HL-60/S4 (cell line): ENCODE data around the gene BIRC2.

Experiments
- in situ Hi-C: fragments of 300-500 bp; cut with MboI; formaldehyde crosslinking; loops from 2 replicates; pipeline ENCODE4 v1.14.3; 2022; ENCODE audit warnings: low sequenced_read_pairs

BIRC2 gene

DNA sequence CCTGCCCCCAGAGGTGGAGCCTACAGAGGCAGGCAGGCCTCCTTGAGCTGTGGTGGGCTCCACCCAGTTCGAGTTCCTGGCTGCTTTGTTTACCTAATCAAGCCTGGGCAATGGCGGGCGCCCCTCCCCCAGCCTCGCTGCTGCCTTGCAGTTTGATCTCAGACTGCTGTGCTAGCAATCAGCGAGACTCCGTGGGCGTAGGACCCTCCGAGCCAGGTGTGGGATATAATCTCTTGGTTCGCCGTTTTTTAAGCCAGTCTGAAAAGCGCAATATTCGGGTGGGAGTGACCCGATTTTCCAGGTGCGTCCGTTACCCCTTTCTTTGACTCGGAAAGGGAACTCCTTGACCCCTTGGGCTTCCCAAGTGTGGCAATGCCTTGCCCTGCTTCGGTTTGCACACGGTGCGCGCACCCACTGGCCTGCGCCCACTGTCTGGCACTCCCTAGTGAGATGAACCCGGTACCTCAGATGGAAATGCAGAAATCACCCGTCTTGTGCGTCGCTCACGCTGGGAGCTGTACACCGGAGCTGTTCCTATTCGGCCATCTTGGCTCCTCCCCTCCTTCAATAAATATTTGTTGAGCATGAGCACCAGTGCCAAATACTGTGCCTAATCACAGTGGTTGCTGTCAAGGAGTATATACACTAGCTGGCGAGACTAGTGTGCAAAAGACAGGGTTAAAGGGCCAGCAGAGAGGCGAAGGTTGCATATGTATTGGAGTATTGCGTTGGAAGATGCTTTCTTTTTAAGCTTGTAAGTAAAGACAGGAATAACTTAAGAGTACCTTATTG is 27.8 kb downstream of the BIRC2 start:
- in situ Hi-C loops: loop anchor here (25.0 kb wide), 1 partner anchor 112 kb away; no protein-coding TSS in a partner anchor

DNA sequence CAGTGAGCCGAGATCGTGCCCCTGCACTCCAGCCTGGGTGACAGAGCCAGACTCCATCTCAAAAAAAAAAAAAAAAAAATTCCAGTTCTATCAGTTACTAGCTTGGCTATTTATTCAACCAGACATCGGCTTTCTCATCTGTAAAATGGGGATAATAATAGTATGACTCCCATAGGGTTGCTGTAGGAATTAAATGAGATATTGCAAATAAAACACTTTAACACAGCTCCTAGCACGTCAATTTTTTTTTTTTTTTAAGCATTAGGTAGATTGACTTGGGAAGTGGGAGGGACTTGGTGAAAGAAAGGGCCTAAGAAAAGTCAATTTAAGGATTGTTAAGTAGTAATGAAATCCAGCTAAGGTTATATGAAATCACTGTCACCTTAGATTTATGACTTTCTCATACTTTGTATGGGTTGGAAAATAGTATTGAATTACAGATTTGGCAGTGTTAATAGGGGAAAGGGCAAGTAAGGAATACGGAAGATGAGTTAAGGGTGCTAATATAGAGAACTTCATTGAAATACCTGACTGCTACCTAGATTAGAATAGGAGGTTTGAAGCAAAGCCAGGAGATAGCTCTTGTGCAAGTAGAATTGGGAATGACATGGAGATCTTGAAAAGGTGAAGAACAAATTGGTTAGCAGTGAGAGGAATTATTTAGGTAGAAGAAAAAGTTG is 28.8 kb downstream of the BIRC2 start:
- in situ Hi-C loops: loop anchor here (25.0 kb wide), 1 partner anchor 111 kb away; no protein-coding TSS in a partner anchor

DNA sequence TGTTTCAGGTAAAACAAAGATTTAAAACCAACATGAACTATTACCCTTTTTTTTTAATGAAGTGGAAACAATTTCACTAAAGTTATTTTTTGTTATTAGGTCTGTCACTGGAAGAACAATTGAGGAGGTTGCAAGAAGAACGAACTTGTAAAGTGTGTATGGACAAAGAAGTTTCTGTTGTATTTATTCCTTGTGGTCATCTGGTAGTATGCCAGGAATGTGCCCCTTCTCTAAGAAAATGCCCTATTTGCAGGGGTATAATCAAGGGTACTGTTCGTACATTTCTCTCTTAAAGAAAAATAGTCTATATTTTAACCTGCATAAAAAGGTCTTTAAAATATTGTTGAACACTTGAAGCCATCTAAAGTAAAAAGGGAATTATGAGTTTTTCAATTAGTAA is 30.9 kb downstream of the BIRC2 start:
- in situ Hi-C loops: loop anchor here (25.0 kb wide), 1 partner anchor 109 kb away; no protein-coding TSS in a partner anchor

DNA sequence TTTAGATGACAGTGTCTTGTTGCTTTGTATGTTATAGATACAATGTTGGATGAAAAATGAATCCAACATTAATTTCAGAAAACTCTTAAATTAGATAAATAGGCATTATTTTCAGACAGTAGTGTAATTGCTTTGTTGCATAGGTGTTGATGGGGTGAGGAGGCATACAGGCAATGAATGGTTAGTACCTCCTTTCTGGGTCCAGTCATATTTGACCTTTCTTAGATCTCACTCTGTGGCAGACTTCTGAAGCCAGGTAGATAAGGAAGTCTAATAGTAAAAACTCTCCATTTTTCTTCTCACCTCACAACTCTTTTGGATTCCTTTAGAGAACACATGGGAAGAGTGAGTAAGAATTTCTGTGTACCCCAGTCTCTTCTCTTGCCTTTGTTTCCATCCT is 31.8 kb downstream of the BIRC2 start:
- in situ Hi-C loops: loop anchor here (25.0 kb wide), 1 partner anchor 108 kb away; no protein-coding TSS in a partner anchor

DNA sequence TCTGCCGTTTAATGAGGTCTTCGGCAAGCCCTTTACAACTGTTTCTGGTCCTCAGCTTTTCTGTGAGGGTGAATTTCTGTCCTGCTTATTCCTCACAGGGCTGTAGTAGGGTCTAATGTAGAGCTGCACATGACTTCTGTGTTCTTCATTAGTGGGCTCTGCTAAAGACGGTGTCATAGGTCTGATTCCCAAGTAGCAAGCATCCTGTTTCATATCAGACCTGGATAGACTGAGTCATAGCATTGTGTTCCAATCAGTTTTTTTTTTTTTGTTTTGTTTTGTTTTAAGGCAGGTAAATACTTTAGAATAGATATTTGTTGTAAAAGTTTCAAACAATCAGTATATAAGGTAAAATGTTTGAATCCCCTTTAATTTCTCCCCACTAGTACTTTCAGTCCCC is 35.4 kb downstream of the BIRC2 start:
- in situ Hi-C loops: loop anchor here (25.0 kb wide), 1 partner anchor 105 kb away; no protein-coding TSS in a partner anchor

DNA sequence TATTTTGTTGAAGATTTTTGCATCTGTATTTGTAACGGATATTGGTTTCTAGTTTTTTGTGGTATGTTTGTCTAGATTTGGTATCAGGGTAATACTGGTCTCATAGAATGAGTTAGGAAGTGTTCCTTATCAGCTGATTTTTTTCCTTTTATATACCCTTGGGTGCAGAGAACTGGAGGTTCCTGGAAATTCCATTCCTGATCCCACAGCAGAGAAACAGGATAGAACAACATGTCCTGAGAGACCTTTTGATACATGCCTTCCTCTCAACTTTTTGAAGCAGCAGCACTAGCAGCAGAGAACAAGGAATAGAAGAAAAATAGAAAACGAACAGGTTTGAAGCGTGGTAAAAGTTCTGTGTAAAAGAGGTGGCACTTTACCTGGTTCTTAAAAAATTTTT is 36.8 kb downstream of the BIRC2 start:
- in situ Hi-C loops: loop anchor here (25.0 kb wide), 1 partner anchor 103 kb away; no protein-coding TSS in a partner anchor

DNA sequence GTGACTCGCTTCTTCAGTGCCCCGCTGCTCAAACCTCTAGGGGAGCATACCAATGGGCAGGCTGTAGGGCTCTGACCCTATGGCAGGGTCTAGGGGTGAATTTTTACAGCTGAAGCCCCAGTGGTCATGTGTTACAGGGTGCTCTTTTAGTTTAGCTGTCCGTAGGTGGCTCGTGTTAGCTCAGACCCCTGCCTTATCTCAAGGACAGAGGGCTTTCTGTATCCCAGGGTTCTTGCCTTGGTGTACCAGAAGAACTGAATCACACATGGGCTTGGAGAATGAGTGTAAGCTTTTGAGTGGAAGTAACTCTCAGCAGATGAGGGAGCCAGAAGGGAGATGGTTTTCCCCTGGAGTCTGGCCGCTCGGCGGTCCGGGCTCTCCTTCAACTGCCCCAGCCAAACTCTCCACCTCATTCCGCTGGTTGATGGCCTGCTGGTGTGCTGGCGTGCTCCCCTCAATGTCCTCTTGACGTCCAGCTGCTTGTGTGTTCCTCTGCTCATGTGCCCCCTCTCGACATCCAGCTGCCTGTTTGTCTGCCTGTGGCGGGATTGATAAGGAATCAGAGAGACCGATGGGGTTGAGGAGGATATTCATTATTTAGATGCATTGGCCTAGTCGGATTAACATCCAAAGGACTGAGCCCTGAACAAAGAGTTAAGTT is 37.5 kb downstream of the BIRC2 start:
- in situ Hi-C loops: loop anchor here (25.0 kb wide), 1 partner anchor 103 kb away; no protein-coding TSS in a partner anchor

DNA sequence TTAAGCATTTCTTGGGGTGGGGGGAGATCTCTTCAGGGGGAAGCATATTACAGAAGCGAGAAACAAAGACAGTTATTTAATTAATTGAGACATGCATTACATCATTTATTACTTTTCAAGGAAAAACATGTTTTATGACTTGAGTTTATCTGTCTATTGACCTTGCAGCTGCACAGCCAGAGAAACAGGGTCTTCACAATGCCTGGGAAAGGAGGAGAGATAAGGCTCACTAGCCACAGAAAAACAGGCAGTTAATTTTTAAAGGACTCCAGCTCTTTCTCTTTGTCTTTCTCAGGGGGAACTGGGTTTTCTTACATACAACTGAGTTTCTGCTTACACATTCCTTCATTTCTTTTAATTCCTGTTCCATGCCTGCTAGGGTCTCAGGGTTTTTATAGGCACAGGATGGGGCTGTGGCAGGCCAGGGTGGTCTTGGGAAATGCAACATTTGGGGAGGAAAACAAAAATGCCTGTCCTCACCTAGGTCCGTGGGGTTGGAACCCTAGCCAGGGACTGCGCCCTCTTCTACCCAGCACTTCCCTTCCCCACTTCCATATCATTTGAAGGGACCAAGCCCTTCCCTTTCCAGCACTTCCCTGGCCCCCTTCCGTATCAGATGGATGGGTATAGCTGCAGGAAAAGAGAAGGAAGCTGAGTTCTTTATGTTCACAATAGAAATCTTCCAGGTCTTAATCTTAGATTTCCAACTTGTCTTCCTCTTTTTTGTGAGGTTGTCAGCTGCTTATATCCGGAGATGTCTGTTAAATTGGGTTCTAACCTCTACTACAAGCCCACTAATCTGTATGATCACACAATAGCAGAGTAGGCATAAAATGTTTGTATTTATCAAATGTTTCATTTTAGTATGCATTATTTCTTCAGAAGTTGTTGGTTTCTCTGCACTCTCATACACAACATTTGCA is 38.3 kb downstream of the BIRC2 start:
- in situ Hi-C loops: loop anchor here (25.0 kb wide), 1 partner anchor 102 kb away; no protein-coding TSS in a partner anchor

DNA sequence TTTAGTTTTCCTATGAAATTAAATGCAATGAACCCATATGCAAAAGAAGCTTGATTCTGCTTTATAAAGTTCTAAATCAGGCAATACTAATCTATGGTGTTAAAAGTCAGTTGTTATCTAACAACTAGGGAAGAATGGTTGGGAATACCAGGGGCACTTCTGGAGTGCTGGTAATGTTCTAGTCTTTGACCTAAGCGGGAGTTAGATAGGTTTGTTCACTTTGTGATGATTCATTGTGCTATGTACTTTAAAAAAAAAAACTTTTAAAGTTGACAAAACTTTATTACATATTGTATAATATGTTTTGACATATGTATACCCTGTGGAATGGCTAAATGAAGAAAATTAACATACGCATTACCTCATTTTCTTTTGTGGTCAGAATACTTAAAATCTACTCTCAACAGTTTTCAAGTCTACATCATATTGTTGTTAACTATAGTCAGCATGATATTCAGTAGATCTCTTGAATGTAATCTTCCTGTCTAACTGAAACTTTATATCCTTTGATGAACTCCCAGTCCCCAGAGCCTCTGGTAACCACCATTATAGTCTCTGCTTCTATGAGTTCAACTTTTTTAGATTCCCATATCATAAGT is 39.2 kb downstream of the BIRC2 start:
- in situ Hi-C loops: loop anchor here (25.0 kb wide), 1 partner anchor 101 kb away; no protein-coding TSS in a partner anchor

DNA sequence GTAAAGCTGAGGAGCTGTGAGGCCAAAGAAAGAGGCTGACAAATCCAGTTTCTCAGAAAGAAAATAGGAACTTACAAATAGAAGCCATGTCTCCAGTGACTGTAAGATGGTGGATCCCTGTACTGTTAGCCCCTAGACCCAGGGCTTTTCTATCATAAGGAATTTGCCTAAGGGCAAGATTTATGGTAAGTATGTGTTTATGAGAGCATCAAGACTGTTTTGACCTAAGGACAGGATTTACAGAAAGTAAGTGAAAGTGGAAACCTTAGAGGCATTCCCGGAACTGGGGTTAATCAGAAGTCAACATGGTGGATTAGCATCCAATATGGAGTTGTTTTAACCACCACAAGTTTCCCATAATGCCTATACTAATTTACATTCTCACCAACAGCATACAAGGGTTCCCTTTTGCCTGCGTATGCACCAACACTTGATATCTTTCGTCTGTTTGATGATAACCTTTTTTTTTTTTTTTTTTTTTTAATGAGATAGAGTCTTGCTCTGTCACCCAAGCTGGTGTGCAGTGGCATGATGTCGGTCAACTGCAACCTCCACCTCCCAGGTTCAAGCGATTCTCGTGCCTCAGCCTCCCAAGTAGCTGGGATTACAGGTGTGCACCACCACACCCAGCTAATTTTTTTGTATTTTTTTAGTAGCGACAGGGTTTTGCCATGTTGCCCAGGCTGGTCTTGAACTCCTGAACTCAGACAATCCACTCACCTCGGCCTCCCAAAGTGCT is 40.2 kb downstream of the BIRC2 start:
- in situ Hi-C loops: loop anchor here (25.0 kb wide), 1 partner anchor 100 kb away; no protein-coding TSS in a partner anchor

DNA sequence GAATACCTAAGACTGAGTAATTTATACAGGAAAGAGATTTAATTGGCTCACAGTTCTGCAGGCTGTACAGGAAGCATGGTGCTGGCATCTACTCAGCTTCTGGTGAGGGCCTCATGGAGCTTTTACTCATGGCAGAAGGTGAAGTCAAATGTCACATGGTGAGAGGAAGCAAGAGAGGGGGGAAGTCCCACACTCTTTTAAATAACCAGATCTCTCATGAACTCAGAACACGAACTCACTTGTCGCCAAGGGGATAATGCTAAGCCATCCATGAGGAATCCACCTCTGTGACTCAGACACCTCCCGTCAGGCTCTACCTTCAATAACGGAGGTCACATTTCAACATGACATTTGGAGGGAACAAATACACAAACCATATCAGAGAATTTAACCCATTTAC is 42.2 kb downstream of the BIRC2 start:
- in situ Hi-C loops: loop anchor here (25.0 kb wide), 1 partner anchor 98 kb away; no protein-coding TSS in a partner anchor

DNA sequence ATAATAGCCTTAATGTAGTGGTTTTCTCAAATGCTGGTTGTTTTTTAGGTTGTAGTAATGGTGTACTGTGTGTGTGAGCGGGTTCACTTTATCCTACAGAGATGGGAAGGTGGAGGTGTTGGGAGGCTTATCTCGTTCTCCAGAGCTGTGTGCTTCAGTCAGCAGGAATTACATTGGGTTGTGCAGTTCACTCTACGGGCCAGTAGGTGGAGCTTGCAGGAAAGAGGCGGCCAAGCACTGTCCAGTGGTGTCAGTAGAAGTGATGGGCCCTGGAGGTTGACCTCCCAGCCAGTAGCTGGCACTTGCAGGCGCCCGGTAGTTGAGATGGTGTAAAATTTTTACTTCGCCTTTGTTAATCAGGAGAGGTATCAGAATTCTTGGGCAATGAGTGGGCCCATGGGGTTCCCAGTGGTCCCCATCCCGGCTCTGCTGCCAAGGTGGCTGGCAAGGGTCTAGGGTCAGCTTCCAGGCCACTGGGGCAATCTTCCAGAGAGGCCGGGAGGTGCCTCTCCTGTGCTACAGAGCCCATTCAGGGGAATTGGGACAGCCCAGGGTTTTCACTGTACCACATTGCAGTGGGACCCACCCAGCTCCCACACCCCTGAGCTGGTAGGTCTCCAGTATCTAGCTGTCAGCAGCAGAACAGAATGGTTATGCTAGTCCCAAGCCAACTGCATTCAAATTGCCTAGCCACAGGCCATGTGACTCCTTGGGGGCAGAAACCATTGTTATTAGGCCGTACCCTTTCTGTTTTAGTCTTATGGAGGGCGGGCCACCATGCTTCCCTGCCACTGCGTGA is 43.9 kb downstream of the BIRC2 start:
- in situ Hi-C loops: loop anchor here (25.0 kb wide), 1 partner anchor 96 kb away; no protein-coding TSS in a partner anchor

DNA sequence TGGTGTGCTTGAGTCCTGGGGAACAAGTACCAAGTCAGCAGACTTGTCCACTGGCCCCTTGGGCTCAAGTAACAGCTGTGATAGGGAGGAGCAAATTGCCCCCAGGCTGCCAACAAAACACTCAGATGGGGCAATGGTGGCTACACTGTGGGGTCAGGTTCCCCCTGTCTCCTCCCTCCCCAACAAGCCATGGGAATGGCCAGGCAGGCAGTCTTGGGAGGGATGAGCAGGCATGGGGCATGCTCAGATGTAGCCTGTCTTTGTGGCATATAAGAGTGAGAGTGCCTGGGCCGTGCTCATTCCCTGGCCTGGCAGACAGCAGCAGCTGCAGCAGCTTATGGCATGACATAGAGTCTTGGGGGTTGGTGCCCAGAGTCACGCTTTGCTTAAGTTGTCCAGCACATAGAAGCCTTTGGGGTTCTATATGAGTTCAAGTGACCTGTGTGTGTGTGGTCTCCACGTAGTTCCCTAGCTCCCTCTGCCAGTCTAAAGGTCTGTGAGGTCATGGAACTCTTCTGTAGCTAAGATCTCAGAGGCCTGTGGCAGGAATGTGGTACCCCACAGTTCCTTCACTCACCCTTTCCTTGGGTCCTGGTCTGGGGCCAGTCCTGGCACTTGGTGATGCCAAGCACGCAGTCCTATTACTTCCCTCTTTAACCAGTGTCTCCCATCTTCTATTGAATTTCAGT is 44.7 kb downstream of the BIRC2 start:
- in situ Hi-C loops: loop anchor here (25.0 kb wide), 1 partner anchor 96 kb away; no protein-coding TSS in a partner anchor

DNA sequence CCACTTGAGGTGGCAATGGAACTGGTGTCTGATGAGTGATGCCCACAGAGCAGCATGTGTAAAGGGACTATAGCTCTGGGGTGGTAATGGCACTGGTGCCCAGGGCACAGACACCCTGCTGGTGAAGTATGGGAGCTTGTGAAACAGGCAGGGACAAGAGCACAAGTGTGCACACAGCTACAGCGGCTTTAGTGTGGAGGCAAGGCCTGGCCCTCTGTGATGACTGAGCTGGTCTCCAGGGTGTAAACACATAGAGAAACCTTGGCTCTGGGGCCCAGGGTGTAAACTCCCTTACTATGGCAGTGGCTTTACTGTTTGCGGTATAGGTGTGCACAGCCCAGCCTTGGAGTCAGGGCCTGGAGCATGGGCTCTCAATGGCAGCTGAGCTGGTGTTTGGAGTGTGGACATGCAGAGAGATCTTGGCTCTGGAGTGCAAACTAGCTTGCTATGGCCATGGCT is 46.3 kb downstream of the BIRC2 start:
- in situ Hi-C loops: loop anchor here (25.0 kb wide), 1 partner anchor 94 kb away; no protein-coding TSS in a partner anchor

DNA sequence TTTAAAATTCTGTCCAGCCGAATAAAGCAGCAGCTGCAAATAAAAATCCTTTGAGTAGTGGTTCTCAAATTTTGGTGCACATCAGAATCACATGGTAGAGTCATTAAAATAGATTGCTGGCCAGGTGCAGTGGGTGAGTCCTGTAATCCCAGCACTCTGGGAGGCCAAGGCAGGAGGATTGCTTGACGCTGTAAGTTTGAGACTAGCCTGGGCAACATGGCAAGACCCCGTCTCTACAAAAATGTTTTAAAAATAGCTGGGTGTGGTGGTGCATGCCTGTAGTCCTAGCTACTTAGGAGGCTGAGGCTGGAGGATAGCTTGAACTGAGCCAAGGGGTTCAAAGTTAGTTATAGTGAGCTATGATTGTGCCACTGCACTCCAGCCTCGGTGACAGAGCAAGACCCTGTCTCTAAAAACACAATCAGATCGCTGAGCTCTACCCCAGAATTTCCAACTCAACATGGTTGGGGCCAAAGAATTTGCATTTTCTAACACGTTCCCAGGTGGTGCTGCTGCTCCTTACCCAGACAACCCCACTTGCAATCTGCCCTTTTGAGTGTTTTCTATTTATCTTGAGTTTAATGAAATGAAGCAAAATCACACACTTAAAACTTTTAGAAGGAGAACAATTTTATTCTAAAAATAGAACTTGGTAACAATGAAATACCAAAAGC is 48.8 kb downstream of the BIRC2 start:
- in situ Hi-C loops: loop anchor here (25.0 kb wide), 1 partner anchor 91 kb away; no protein-coding TSS in a partner anchor
